ENCODE measurements around the gene SEC16A. TPM values are rescaled to one million over a fixed set of nuclear protein-coding genes. Genes with fewer than 3 reads are reported as not detected.

The SEC16A gene
- total RNA-seq, 1 donor from 2014 or later = 64.5 TPM

GRCh38 chr9:136391737-136392537, 90.9 kb downstream of the SEC16A start:
- no peaks in the 10 kb centered on the region for H3K27me3 ChIP-seq (ENCODE audit: control insufficient read depth, insufficient read depth, low read length)
- H3K4me3 ChIP-seq (ENCODE audit: low read depth, low read length) = no peak overlapping the region
- no peak for DNase-seq (ENCODE audit: low read depth)
- H3K36me3 ChIP-seq (ENCODE audit: control insufficient read depth, insufficient read depth, low read length) = peaks cover 4% of the 10 kb centered on the region
- TF ChIP-seq CTCF (IDR thresholded peaks at IDR 0.05; ENCODE audit: insufficient read depth, low read length, poor library complexity, severe bottlenecking) = no peak

Other genes starting within 250 kb of the SEC16A start
- 17.3 and 19.2 TPM in 2 replicates for gene QSOX2, start 237.2 kb downstream of the SEC16A start, total RNA-seq
- gene CCDC187, start 178.9 kb downstream of the SEC16A start, total RNA-seq = under 0.01 and 0.04 TPM in 2 replicates
- 31.8 and 41.3 TPM in 2 replicates for gene GPSM1, start 155.5 kb downstream of the SEC16A start, total RNA-seq
- gene DNLZ, start 119.3 kb downstream of the SEC16A start, total RNA-seq = 24.3 and 27.5 TPM in 2 replicates
- 1.9 and 2.0 TPM in 2 replicates for gene CARD9, start 109.4 kb downstream of the SEC16A start, total RNA-seq
- 14.9 and 21.0 TPM in 2 replicates for gene SNAPC4, start 82.9 kb downstream of the SEC16A start, total RNA-seq
- gene ENTR1, start 72.4 kb downstream of the SEC16A start, total RNA-seq = 65.7 and 71.4 TPM in 2 replicates
- gene PMPCA, start 72.4 kb downstream of the SEC16A start, total RNA-seq = 49.9 and 50.5 TPM in 2 replicates
- gene INPP5E, start 43.2 kb downstream of the SEC16A start, total RNA-seq = 14.5 and 20.6 TPM in 2 replicates
- gene NOTCH1, start 63.0 kb upstream of the SEC16A start, total RNA-seq = 40.9 and 52.4 TPM in 2 replicates
- gene EGFL7, start 179.9 kb upstream of the SEC16A start, total RNA-seq = 56.2 and 58.7 TPM in 2 replicates
- gene AGPAT2, start 204.4 kb upstream of the SEC16A start, total RNA-seq = 72.9 and 81.2 TPM in 2 replicates
- gene DIPK1B, start 229.5 kb upstream of the SEC16A start, total RNA-seq = 17.1 and 27.0 TPM in 2 replicates

All from kidney epithelial cell (primary cell).